GM12891 (cell line): ENCODE measurements around the gene FAM209A.
"Not testable (repeated sequence)": the region's sequence is repeated elsewhere in the genome, so short reads cannot be mapped to it uniquely, and the experiment has no call there.

ENCODE experiments used
- DNase-seq: peaks from one replicate; pipeline ENCODE4 v3.0.0; 2011; ENCODE audit warnings: low spot score; ENCODE audit not compliant: insufficient read length
- FAIRE-seq: peaks from 2 replicates; lab custom pipeline; 2011; peaks lifted over from hg19 to GRCh38; lab: Jason Lieb, UNC
- PAX5 ChIP-seq: IDR thresholded peaks from 2 replicates; pipeline ENCODE4 v1.6.1; 2011; ENCODE audit warnings: low read length, moderate library complexity, mild to moderate bottlenecking; ENCODE audit not compliant: insufficient read depth, severe bottlenecking
- POLR2A ChIP-seq: IDR thresholded peaks from 2 replicates; pipeline ENCODE4 v1.6.1; 2011; ENCODE audit warnings: low read depth, low read length, control low read depth
- POLR2AphosphoS5 ChIP-seq: IDR thresholded peaks from 2 replicates; pipeline ENCODE4 v1.6.1; 2011; ENCODE audit warnings: low read depth, low read length, control low read depth
- POU2F2 ChIP-seq: IDR thresholded peaks from 2 replicates; pipeline ENCODE4 v1.6.1; 2011; ENCODE audit warnings: low read depth, mild to moderate bottlenecking, control low read depth, low read length, moderate library complexity
- SPI1 ChIP-seq: IDR thresholded peaks from 2 replicates; pipeline ENCODE4 v1.6.1; 2011; ENCODE audit warnings: low read depth, low read length, control low read depth
- TAF1 ChIP-seq: IDR thresholded peaks from 2 replicates; pipeline ENCODE4 v1.6.1; 2011; ENCODE audit warnings: low read depth, low read length, control low read depth

Gene FAM209A

DNA sequence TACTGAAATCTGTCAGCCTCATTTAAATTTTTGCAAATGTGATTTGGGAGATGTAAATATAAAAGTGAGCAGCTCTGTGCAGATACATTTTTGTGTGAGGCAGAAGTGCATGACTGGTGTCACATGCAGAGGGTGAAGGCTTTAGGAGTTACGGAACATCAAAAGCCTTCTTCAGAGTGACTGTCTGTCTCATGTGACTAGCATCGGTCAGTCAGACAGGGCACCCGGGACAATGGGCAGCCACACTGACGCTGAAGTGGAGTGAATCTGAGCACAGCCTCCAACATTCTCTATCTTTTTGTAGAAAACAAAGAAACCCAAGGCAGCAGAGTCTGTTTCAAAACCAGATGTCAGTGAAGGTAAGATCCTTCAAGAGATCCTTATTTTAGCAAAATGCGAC lies 7.9 kb upstream of the FAM209A start:
- TF ChIP-seq POU2F2 = no peak
- no peak for TF ChIP-seq POLR2A
- no peak for TF ChIP-seq TAF1
- no peak for TF ChIP-seq PAX5
- no peak for TF ChIP-seq SPI1
- TF ChIP-seq POLR2AphosphoS5 = no peak
- FAIRE-seq (no peak), DNase-seq (no peak)

DNA sequence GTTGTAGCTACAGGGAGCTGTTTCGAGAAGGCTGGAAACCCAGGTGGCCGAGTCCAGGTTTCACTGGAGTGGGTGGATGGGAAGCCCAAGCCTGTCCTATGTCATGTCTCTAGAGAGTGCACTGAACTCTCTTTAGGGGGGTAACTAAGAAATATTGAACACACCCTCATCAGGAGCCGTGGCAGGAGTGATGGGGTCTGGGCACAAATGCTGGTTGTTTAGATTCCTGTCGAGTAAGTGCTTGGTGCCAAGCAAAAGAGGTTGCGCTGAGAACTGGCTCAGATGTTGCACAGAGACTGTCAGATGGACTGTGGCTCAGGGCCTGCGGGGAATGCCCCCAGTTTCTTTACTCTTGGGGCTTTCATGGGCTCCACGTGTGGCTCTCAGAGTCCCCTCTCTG lies 7.3 kb upstream of the FAM209A start:
- no peak for FAIRE-seq
- no peak for DNase-seq
- no peak for TF ChIP-seq POLR2AphosphoS5
- no peak for TF ChIP-seq TAF1
- no peak for TF ChIP-seq PAX5
- no peak for TF ChIP-seq POU2F2
- TF ChIP-seq SPI1 = no peak
- no peak for TF ChIP-seq POLR2A

DNA sequence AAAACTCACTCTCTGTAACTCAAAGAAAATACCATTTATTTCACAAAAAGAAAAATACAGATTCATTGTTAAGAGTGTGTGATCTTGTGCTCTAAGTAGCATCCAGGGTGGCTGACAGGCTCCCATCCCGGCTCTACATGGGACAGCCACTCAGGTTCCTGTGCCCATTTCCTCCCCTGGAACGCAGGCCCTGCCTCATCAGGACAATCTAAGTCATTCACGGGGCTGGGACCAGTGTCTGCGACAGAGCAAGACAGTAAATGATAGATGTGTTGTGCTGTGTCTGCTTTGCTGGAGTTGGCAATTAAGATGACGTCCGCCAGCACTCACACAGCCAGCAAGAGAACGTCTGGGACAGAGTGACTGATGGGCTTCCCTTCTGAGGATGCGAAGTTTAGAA lies 6.9 kb upstream of the FAM209A start:
- TF ChIP-seq POLR2A (no peak), PAX5 (no peak), TAF1 (no peak), SPI1 (no peak), POLR2AphosphoS5 (no peak)
- FAIRE-seq (no peak), DNase-seq (no peak)

DNA sequence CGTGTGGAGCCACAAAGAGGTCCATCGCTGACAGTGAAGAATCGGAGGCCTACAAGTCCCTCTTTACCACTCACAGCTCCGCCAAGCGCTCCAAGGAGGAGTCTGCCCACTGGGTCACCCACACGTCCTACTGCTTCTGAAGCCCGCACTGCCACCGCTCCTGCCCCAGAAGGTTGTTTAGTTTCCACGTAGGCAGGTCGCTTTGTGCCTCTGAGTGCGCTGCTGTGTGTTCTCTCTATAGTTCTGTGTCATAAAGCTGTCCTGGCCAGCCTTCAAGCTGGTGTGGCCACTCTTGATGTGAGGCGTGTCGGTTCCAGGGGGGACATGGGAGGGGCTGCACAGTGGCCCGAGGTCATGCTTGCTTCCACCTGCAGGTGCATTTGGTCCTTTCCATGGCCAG lies 6.4 kb upstream of the FAM209A start:
- no peak for TF ChIP-seq POU2F2
- TF ChIP-seq SPI1 = no peak
- no peak for TF ChIP-seq POLR2A
- no peak for TF ChIP-seq TAF1
- TF ChIP-seq PAX5 = no peak
- no peak for DNase-seq
- no peak for FAIRE-seq

DNA sequence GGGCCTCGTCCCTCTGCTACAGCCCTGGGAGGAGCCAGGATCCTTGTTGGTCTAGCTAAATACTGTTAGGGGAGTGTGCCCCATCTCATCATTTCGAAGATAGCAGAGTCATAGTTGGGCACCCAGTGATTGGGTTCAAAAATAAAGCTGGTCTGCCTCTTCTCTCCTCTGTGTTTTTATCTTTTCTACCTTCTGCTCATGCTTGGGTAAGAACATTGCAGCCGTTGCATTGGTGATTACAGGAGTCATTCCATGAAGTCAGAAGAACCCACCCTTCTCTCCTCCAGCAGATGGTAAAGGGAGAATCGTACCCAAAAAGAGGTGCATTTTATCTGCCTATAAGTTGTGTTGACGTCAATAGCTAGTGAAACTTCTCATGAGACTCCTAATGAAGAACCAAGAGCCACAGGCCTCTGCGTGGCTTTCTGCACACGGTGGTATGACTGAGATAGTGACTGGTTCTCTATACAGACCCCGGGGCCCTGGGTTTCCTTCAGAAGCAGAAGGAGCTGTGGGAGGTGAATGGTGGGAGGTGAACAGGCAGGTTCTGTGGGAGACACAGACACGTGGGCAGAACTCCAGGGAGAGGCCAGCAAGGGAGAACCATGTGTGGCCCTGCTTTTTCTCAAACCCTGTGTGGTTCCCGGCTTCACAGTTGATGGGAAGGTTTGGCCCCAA lies 5.7 kb upstream of the FAM209A start:
- TF ChIP-seq TAF1 (no peak), POLR2AphosphoS5 (no peak), SPI1 (no peak), PAX5 (no peak), POLR2A (no peak)
- FAIRE-seq = no peak
- DNase-seq = no peak

- no peak for TF ChIP-seq POU2F2
- no peak for TF ChIP-seq POLR2AphosphoS5
- no peak for TF ChIP-seq TAF1
- no peak for TF ChIP-seq SPI1
- FAIRE-seq (no peak), DNase-seq (no peak)
These were observed 5.0 kb upstream of the FAM209A start for GRCh38 chr20:56519551-56519950.

GRCh38 chr20:56520180-56520579 lies 4.4 kb upstream of the FAM209A start:
- no peak for FAIRE-seq
- TF ChIP-seq POLR2AphosphoS5 (no peak), PAX5 (no peak), SPI1 (no peak), TAF1 (no peak), POU2F2 (no peak), POLR2A (no peak)
- no peak for DNase-seq

- not testable (repeated sequence) for FAIRE-seq, DNase-seq
These were observed 3.7 kb upstream of the FAM209A start for GRCh38 chr20:56520746-56521354.

DNA sequence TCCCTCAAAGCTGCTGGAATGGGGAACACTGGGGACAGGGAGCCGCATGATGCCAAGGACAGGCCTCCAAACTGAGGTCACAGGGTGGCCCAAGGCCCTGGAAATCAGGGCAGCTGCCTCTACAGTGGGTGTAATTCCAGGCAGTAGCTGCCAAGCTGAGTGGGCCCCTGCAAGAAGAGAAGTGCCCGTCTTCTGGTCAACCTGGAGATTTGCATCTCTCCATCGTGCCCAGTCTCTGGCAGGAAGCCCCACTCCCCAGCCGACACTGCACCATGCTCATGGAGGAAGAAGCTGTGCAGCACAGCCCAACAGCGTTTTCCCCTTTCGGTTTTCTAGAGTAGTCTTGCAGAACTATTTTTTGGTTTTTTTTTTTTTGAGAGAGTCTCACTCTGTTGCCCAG lies 2.2 kb upstream of the FAM209A start:
- DNase-seq (no peak), FAIRE-seq (no peak)
- TF ChIP-seq POU2F2 (no peak), PAX5 (no peak), SPI1 (no peak), POLR2AphosphoS5 (peak; percentile 18; the same call in 1 of the 2 replicates)

GRCh38 chr20:56527521-56527920 lies 3.0 kb downstream of the FAM209A start:
- FAIRE-seq = no peak
- DNase-seq = no peak
- TF ChIP-seq SPI1 (no peak), TAF1 (no peak), POLR2AphosphoS5 (no peak), POU2F2 (no peak), POLR2A (no peak), PAX5 (no peak)

DNA sequence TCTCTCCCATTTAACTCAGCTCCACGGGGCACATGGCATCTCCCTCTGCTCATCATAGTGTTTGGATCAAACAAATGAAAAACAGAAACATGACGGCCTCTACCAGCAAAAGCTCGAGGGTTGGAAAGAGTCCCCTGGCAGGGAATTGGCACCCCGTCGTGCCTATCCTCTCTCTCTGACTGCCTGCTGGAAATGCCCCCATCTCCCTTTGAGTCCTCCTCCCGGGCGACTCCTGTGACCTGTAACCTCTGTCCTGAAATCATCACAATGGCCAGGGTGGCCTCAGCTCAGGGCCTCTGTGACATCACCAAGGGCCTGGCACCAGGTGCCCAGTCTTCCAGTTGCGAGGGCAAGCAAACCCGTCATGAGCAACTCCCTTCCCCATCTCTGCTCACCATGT lies 8.4 kb downstream of the FAM209A start, which contains the start of gene FAM209B:
Gene FAM209B, plus strand, starts transcription at position 301 of the 400 bp plus-strand sequence. Its CDS starts 96 bp downstream, at position 397.
- not testable (repeated sequence) for FAIRE-seq, DNase-seq
